HG03558 (cell line): Measurements from ENCODE around the gene AGBL2.
"Not testable (repeated sequence)": the region's sequence is repeated elsewhere in the genome, so short reads cannot be mapped to it uniquely, and the experiment has no call there.

ENCODE experiments used
- ATAC-seq: cut with Tn5 transposase; IDR thresholded peaks from one replicate; pipeline ENCODE4 v1.9.1; 2021; ENCODE audit warnings: moderate number of reproducible peaks; ENCODE audit not compliant: unreplicated experiment; ENCODE audit errors: extremely low read depth

AGBL2 gene

GRCh38 chr11:47640506-47640905 lies 74.7 kb downstream of the AGBL2 start:
- not testable (repeated sequence) for ATAC-seq

- ATAC-seq: not testable (repeated sequence)
Measured at GRCh38 chr11:47636331-47636730, 78.8 kb downstream of the AGBL2 start.

- no peak for ATAC-seq
Measured at GRCh38 chr11:47631473-47631872, 83.7 kb downstream of the AGBL2 start.

- no peak for ATAC-seq
Measured at GRCh38 chr11:47628026-47628425, 87.1 kb downstream of the AGBL2 start.

GRCh38 chr11:47626234-47626633 lies 88.9 kb downstream of the AGBL2 start:
- no peak for ATAC-seq

GRCh38 chr11:47620836-47621378 lies 94.3 kb downstream of the AGBL2 start:
- ATAC-seq: no peak

GRCh38 chr11:47617417-47617809 lies 97.8 kb downstream of the AGBL2 start:
- no peak for ATAC-seq

- ATAC-seq: no peak
Measured at GRCh38 chr11:47616726-47617416, 98.3 kb downstream of the AGBL2 start.

- no peak for ATAC-seq
Measured at GRCh38 chr11:47615249-47615648, 99.9 kb downstream of the AGBL2 start.

- peak; percentile 75 for ATAC-seq
Measured at GRCh38 chr11:47611348-47611794, 103.8 kb downstream of the AGBL2 start.

GRCh38 chr11:47609675-47610074 lies 105.5 kb downstream of the AGBL2 start:
- ATAC-seq: no peak
